AG04449 (cell line): ENCODE results near the gene TOX2.

ENCODE experiments used
- CTCF ChIA-PET: fragments of 350-600 bp; formaldehyde crosslinking; extraction: SDS; loops from one replicate; lab custom pipeline; 2021; ENCODE audit warnings: antibody characterized with exemption; lab: Yijun Ruan, JAX
- POLR2A ChIA-PET: fragments of 400-600, 350-600 bp; formaldehyde crosslinking; extraction: SDS; loops from one replicate; lab custom pipeline; 2020; ENCODE audit warnings: antibody characterized with exemption, inconsistent platforms; lab: Yijun Ruan, JAX
- DNase-seq: peaks from one replicate; pipeline ENCODE4 v3.0.0-alpha.2; 2010; ENCODE audit warnings: low read depth, low spot score
- H3K4me3 ChIP-seq: 2 replicates; pipeline ENCODE4 v1.5.1; 2011; ENCODE audit warnings: low read depth, mild to moderate bottlenecking, control low read depth, low read length
- CTCF ChIP-seq: IDR thresholded peaks from one replicate; pipeline ENCODE4 v1.5.1; 2011; ENCODE audit warnings: mild to moderate bottlenecking, moderate library complexity, low read length, control low read depth, inconsistent platforms; ENCODE audit not compliant: insufficient read depth; ENCODE audit errors: missing control alignments

Gene TOX2

DNA sequence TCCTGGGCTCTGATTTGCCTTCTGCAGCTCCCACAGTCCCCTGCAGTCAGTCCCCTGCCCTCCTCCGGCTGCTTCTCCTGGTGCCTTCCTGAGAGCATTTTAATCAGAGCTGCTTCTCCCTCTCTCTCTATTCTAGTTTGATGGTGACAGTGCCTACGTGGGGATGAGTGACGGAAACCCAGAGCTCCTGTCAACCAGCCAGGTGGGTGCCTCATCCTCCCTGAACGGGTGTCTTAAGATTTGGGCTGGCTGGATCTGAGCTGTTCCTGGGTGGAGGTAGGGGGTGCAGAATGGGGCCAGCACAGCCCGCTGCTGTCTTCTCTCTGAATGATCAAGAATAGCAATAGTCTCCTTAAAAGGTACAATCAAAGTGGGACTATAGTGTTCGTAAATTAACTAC lies 58.6 kb downstream of the TOX2 start:
- H3K4me3 ChIP-seq = no peak overlapping the region
- DNase-seq = no peak
- TF ChIP-seq CTCF = no peak
- CTCF ChIA-PET = interaction anchor here (0.5 to 1.2 kb wide), 3 partner anchors 11 to 223 kb away, joined by 3 read pairs; no protein-coding TSS in a partner anchor
- POLR2A ChIA-PET = no interaction called here

DNA sequence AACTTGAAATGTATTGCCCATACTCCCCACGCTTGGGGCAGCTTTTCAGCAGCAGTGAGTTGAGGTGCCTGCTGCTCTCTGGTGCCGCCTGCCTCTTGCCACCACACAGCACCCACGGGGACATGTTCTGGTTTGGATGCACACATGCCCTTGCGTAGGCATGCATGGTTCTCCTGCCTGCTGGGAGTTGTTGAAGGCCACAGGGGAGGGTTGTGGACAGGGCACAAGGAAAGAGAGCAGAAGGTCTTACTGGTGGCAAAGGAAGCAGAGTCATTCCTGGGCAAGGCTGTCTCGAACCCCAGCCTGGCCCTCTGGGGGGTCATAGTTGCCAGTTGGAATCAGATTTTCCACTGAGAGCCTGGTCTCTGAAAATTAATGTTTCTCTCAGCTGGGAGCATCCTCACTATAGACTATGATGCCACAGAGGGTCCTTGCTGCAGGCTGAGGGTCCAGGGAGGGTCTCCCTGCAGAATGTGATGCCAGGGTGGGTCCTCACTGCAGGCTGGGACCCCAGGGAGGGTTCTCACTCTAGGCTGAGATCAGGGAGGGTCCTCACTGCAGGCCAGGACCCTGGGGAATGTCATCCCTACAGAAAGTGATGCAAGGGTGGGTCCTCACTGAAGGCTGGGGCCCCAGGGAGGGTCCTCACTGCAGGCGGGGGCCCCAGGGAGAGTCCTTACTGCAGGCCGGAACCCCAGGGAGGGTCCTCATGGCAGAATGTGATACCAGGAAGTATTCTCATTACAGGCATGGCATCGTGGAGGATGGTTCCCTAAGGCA lies 59.2 kb downstream of the TOX2 start:
- ChIA-PET POLR2A (no interaction called here), CTCF (interaction anchor here (1.1 kb wide), 1 partner anchor 224 kb away, joined by 3 read pairs; no protein-coding TSS in a partner anchor)
- no peak for TF ChIP-seq CTCF

GRCh38 chr20:43974695-43975094 lies 60.0 kb downstream of the TOX2 start:
- no peak for DNase-seq
- POLR2A ChIA-PET = interaction anchor here (0.6 kb wide), 1 partner anchor 103 kb away, joined by 3 read pairs; no protein-coding TSS in a partner anchor
- no peak overlapping the region for H3K4me3 ChIP-seq
- no peak for TF ChIP-seq CTCF
- CTCF ChIA-PET = interaction anchor here (1.0 to 1.2 kb wide), 2 partner anchors 9 to 224 kb away, joined by 4 to 5 read pairs; no protein-coding TSS in a partner anchor

More for the DNA sequence above, 59.2 kb downstream of the TOX2 start:
- DNase-seq = no peak
- no peak overlapping the region for H3K4me3 ChIP-seq

DNA sequence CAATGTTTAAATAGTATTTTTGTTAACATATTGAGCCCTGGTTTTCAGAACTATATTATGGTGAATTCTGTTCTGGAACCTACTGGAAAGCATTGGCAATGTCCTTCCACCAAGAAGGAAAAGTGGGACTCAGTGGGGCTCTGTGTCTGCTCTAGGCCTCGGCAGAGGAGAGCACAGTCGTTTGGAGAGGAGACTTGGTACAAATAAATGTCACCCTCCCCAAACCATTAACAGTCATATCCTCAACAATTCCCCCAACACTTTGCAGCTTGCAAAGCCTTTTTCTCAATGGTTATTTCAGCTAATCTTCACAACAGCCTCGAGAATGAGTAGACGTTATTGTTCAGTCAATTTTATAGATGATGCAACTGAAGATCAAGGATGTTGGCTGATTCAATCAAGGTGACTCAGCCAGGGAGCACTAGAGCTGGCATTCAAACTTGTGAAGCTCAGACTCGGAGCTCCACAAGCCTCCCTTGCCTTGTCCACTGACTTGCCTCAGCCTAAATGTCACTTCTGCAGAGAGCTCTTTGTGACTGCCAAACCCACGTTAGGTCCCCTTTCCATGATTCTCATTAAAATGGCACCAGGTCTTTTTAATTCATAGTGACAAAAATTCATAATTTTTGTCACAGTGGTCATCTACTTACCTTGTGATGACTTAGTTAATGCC lies 60.6 kb downstream of the TOX2 start:
- CTCF ChIA-PET = interaction anchor here (1.0 to 1.2 kb wide), 2 partner anchors 9 to 225 kb away, joined by 4 to 5 read pairs; no protein-coding TSS in a partner anchor
- H3K4me3 ChIP-seq = no peak overlapping the region
- peak; percentile 53 for DNase-seq
- POLR2A ChIA-PET = interaction anchor here (0.6 kb wide), 1 partner anchor 103 kb away, joined by 3 read pairs; no protein-coding TSS in a partner anchor
- TF ChIP-seq CTCF = no peak

- H3K4me3 ChIP-seq = no peak overlapping the region
- TF ChIP-seq CTCF = no peak
- POLR2A ChIA-PET = interaction anchor here (0.9 kb wide), 1 partner anchor 42 kb away, joined by 3 read pairs; no protein-coding TSS in a partner anchor
- no peak for DNase-seq
- CTCF ChIA-PET = no interaction called here
Measured at GRCh38 chr20:43976547-43976946, 61.9 kb downstream of the TOX2 start.

DNA sequence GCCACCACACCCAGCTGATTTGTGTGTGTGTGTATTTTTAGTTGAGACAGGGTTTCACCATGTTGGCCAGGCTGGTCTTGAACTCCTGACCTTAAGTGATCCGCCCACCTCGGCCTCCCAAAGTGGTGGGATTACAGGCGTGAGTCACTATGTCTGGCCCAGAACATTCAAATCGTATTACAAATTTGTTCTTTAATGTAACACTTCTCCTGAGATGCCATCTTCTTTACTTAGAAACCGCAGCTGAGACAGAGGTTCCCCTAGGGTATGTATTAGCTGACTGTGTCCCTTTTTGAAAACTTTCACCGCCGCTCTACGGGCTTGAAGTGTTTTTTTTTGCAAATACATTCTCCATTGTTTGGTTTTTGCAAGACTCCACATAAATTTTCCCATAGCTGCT lies 62.6 kb downstream of the TOX2 start:
- ChIA-PET POLR2A (interaction anchor here (0.9 kb wide), 1 partner anchor 41 kb away, joined by 3 read pairs; no protein-coding TSS in a partner anchor), CTCF (interaction anchor here (1.4 kb wide), 1 partner anchor 227 kb away, joined by 6 read pairs; no protein-coding TSS in a partner anchor)
- H3K4me3 ChIP-seq = no peak overlapping the region
- no peak for TF ChIP-seq CTCF
- DNase-seq = no peak
